GM10248 (cell line): ENCODE results near the gene MAPK7.

ENCODE experiments used
- CTCF ChIA-PET: fragments of 300-600 bp; sonication (Branson Sonifier 250); formaldehyde crosslinking; extraction: SDS; loops from one replicate; lab custom pipeline; 2021; ENCODE audit warnings: antibody characterized with exemption; lab: Yijun Ruan, JAX
- POLR2A ChIA-PET: fragments of 350-650 bp; sonication (Branson Sonifier 250); formaldehyde crosslinking; extraction: SDS; loops from one replicate; lab custom pipeline; 2020; ENCODE audit warnings: antibody characterized with exemption; lab: Yijun Ruan, JAX
- DNase-seq: peaks from one replicate; pipeline ENCODE4 v3.0.0; 2012; ENCODE audit errors: extremely low spot score
- CTCF ChIP-seq: IDR thresholded peaks from 2 replicates; pipeline ENCODE4 v1.5.1; 2012; ENCODE audit warnings: mild to moderate bottlenecking, low read depth; ENCODE audit errors: extremely low read depth, missing control alignments, control extremely low read depth

MAPK7 gene

DNA sequence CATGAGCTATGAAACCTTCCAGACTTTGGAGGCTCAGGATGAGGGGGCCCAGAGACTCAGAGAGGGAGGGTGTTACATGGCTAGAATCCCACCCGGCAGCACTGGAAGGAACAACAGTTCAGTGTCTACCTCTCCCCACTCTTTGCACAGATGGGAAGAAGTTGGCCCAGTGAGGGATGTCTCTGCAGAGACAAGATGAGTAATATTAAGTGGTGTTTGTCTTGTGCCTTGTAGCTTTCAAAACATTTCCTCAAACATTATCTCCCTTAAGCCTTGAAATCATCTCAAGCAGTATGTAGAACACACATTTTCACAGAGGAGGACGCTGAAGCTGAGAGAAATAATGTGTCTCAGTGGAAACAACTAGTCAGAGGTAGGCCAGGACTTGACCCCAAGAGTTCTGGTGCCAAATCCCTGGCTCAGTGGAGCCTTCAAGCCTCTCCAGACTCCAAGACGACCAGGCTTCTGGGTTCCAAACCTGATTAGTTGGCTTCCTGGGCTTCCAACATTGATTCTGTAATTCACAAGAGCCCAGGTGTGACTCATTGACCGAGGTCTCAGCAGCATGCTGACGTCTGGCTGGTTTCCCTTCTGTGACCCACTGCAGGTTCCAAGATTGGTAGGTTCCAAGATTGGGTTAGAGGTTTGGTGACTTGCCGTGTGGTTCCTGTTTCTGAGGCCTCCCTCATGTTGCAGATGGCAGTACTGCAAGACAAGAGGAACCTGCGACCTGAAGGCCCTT lies 40.1 kb downstream of the MAPK7 start:
- peak; percentile 14 for DNase-seq
- TF ChIP-seq CTCF = no peak
- POLR2A ChIA-PET = no interaction called here
- CTCF ChIA-PET = interaction anchor here (1.3 to 1.5 kb wide), 3 partner anchors 11 to 29 kb away, joined by 3 to 4 read pairs (median 3); no protein-coding TSS in a partner anchor

- CTCF ChIA-PET = no interaction called here
- TF ChIP-seq CTCF = no peak
- no peak for DNase-seq
- POLR2A ChIA-PET = no interaction called here
These were observed 42.9 kb downstream of the MAPK7 start for GRCh38 chr17:19421219-19421618.

DNA sequence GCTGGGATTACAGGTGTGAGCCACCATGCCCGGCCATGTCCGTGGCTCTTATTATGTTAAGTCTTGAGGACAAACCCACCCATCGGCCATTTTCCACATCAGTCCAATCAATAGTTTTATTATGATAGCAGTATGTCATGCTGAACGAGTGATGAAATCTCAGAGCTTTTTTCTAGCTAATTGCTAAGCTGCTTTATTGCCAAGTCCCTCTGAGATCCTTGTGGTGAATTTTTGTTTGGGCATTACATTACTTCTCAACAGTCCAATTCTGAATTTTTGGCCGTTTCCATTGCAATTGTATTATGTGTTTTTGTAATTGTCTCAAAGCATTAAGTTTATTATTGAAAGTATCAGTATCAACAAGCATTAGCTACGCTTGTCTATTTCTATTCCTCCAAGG lies 43.6 kb downstream of the MAPK7 start:
- ChIA-PET CTCF (no interaction called here), POLR2A (no interaction called here)
- no peak for TF ChIP-seq CTCF
- DNase-seq = no peak

GRCh38 chr17:19424934-19425868 lies 46.9 kb downstream of the MAPK7 start:
- ChIA-PET POLR2A (no interaction called here), CTCF (interaction anchor here (1.2 to 1.5 kb wide), 2 partner anchors 9 to 25 kb away, joined by 3 to 8 read pairs; no protein-coding TSS in a partner anchor)
- no peak for TF ChIP-seq CTCF
- no peak for DNase-seq

GRCh38 chr17:19426631-19427030 lies 48.3 kb downstream of the MAPK7 start:
- POLR2A ChIA-PET = no interaction called here
- CTCF ChIA-PET = interaction anchor here (1.8 kb wide), 1 partner anchor 21 kb away, joined by 5 read pairs; no protein-coding TSS in a partner anchor
- TF ChIP-seq CTCF = no peak
- DNase-seq = no peak

DNA sequence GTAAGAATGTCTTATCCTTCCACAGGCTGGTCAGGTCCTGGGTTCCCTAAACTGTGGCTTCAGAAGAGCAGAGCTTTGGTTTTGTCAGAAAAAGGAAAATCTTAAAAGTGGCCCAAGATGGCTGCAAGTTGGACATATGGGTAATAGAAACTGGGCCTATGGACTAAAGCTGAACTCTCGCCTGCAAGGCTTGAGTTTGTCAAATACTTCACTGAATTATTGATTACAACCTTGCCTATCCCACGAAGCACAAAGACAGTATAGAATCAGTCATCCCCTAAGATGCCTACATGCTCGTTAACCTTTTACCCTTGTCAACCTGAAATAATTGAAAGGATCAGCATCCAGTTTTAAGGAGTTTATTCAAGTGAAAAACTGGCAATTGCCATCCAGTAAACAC lies 53.4 kb downstream of the MAPK7 start:
- DNase-seq = no peak
- POLR2A ChIA-PET = no interaction called here
- CTCF ChIA-PET = interaction anchor here (2.8 kb wide), 1 partner anchor 16 kb away, joined by 19 read pairs; no protein-coding TSS in a partner anchor
- no peak for TF ChIP-seq CTCF
